Endothelial cell of umbilical vein (primary cell): ENCODE measurements around the gene ARPC2.

Source experiments
- FOS ChIP-seq: IDR thresholded peaks from 2 replicates; pipeline ENCODE4 v1.6.1; 2011; ENCODE audit warnings: mild to moderate bottlenecking, low read length, moderate library complexity, borderline replicate concordance; ENCODE audit not compliant: insufficient read depth
- POLR2A ChIP-seq: IDR thresholded peaks from 2 replicates; pipeline ENCODE4 v1.6.1; 2012; ENCODE audit warnings: low read depth, mild to moderate bottlenecking, control low read depth, low read length
- TF ChIP-seq, protein P1 (sequence below), 2 donors: IDR thresholded peaks; 1 replicate in 1 of 2; 2 replicates in 1 of 2; pipeline ENCODE4 v1.5.1; 2011; ENCODE audit warnings: low read length in 2 of 2, mild to moderate bottlenecking in 2 of 2, moderate library complexity in 2 of 2, control low read depth in 1 of 2, inconsistent platforms in 1 of 2, low read depth in 1 of 2; ENCODE audit not compliant: insufficient read depth in 1 of 2; ENCODE audit errors: extremely low read depth in 1 of 2

DNA sequence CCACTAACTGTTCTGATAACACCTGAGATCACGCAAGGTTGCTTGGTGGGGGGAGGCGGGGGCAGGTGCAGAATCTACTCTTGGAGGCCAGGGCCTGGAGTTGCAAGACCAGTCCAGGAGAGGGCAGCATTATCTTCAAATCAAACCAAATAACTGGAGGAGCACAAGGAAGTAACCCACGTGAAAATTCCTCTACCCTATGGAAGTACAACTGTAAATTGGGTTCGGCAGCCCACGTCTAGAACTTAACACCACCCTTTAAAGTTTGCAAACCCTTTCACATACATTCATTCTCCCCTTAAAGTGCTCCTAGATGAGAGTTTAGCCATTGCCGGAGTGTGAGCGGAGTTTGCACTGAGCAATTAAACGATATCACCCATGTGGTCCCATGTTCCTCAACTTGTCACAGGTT lies 30.6 kb upstream of the ARPC2 start:
- TF ChIP-seq, protein P1, sequence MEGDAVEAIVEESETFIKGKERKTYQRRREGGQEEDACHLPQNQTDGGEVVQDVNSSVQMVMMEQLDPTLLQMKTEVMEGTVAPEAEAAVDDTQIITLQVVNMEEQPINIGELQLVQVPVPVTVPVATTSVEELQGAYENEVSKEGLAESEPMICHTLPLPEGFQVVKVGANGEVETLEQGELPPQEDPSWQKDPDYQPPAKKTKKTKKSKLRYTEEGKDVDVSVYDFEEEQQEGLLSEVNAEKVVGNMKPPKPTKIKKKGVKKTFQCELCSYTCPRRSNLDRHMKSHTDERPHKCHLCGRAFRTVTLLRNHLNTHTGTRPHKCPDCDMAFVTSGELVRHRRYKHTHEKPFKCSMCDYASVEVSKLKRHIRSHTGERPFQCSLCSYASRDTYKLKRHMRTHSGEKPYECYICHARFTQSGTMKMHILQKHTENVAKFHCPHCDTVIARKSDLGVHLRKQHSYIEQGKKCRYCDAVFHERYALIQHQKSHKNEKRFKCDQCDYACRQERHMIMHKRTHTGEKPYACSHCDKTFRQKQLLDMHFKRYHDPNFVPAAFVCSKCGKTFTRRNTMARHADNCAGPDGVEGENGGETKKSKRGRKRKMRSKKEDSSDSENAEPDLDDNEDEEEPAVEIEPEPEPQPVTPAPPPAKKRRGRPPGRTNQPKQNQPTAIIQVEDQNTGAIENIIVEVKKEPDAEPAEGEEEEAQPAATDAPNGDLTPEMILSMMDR (IDR thresholded peaks at IDR 0.05; ENCODE audit: extremely low read depth in 1 of 2, insufficient read depth in 1 of 2, low read depth in 1 of 2, low read length in 2 of 2), result peak; percentile 76 to 77
- TF ChIP-seq POLR2A, result no peak
- TF ChIP-seq FOS, result no peak
